Bronchial epithelial cell (primary cell): ENCODE data around the gene SLC17A9. TPM values are rescaled to one million over a fixed set of nuclear protein-coding genes. Genes with fewer than 3 reads are reported as not detected.

Source experiments
- DNase-seq: peaks from one replicate; pipeline ENCODE4 v3.0.0-alpha.2; 2010; ENCODE audit warnings: low read depth
- FAIRE-seq: peaks from 2 replicates; lab custom pipeline; 2011; peaks lifted over from hg19 to GRCh38; lab: Jason Lieb, UNC
- H3K27me3 ChIP-seq: 2 replicates; pipeline ENCODE4 v1.5.1; 2011; ENCODE audit warnings: low read length; ENCODE audit not compliant: control insufficient read depth, insufficient read depth
- H3K36me3 ChIP-seq: 2 replicates; pipeline ENCODE4 v1.5.1; 2011; ENCODE audit warnings: low read length; ENCODE audit not compliant: control insufficient read depth, insufficient read depth
- H3K4me3 ChIP-seq: 2 replicates; pipeline ENCODE4 v1.5.1; 2011; ENCODE audit warnings: mild to moderate bottlenecking, low read depth, low read length, control low read depth
- CTCF ChIP-seq: IDR thresholded peaks from 2 replicates; pipeline ENCODE4 v1.5.1; 2011; ENCODE audit warnings: mild to moderate bottlenecking, moderate library complexity, low read length, control low read depth, inconsistent platforms; ENCODE audit not compliant: insufficient read depth, severe bottlenecking
- total RNA-seq: library from RNA; depleted of rRNA; stranded (reverse); fragments of >200 nt; gene quantifications from 2 replicates; pipeline ENCODE4 v1.2.1, GENCODE V29; 2014

SLC17A9 gene
- total RNA-seq, 1 donor from 2014 or later, result 0.53 TPM

- no peak for FAIRE-seq
- no peak overlapping the region for H3K4me3 ChIP-seq
- H3K36me3 ChIP-seq, result no peaks in the 10 kb centered on the region
- H3K27me3 ChIP-seq, result peaks cover 2% of the 10 kb centered on the region
- no peak for DNase-seq
- no peak for TF ChIP-seq CTCF
Measured at GRCh38 chr20:62964700-62965099, 12.2 kb downstream of the SLC17A9 start.

- FAIRE-seq, result no peak
- Histone ChIP-seq H3K4me3 (no peak overlapping the region), H3K36me3 (no peaks in the 10 kb centered on the region), H3K27me3 (peaks cover 3% of the 10 kb centered on the region)
- no peak for DNase-seq
- no peak for TF ChIP-seq CTCF
Measured at GRCh38 chr20:62965363-62965771, 12.9 kb downstream of the SLC17A9 start.

- Histone ChIP-seq H3K4me3 (no peak overlapping the region), H3K27me3 (peaks cover 3% of the 10 kb centered on the region), H3K36me3 (no peaks in the 10 kb centered on the region)
- no peak for TF ChIP-seq CTCF
- no peak for FAIRE-seq
- DNase-seq, result no peak
Measured at GRCh38 chr20:62966212-62967148, 14.0 kb downstream of the SLC17A9 start.

- DNase-seq, result no peak
- no peak for FAIRE-seq
- H3K27me3 ChIP-seq, result peaks cover 3% of the 10 kb centered on the region
- no peak overlapping the region for H3K4me3 ChIP-seq
- no peak for TF ChIP-seq CTCF
- no peaks in the 10 kb centered on the region for H3K36me3 ChIP-seq
Measured at GRCh38 chr20:62967149-62967501, 14.6 kb downstream of the SLC17A9 start.

- FAIRE-seq (no peak), DNase-seq (no peak)
- TF ChIP-seq CTCF, result no peak
- Histone ChIP-seq H3K36me3 (no peaks in the 10 kb centered on the region), H3K27me3 (peaks cover 5% of the 10 kb centered on the region), H3K4me3 (no peak overlapping the region)
Measured at GRCh38 chr20:62967628-62968351, 15.3 kb downstream of the SLC17A9 start.
